ENCODE measurements around the gene IFITM5.
"Not testable (repeated sequence)": the region's sequence is repeated elsewhere in the genome, so short reads cannot be mapped to it uniquely, and the experiment has no call there.

IFITM5 gene

GRCh38 chr11:287821-288477 lies 11.4 kb downstream of the IFITM5 start:
- Histone ChIP-seq H3K9ac (ENCODE audit: low read length) (peak overlapping the region; percentile 43), H3K27me3 (ENCODE audit: control insufficient read depth, insufficient read depth, low read length) (peaks cover 42% of the 10 kb centered on the region), H3K9me3 (ENCODE audit: control insufficient read depth, low read length) (no peaks in the 10 kb centered on the region), H3K36me3 (ENCODE audit: control insufficient read depth, insufficient read depth, low read length) (no peaks in the 10 kb centered on the region), H3K4me3 (ENCODE audit: low read length) (peak overlapping the region; percentile 25), H3K4me1 (ENCODE audit: control insufficient read depth, insufficient read depth, low read length) (peaks cover 12% of the 10 kb centered on the region)

DNA sequence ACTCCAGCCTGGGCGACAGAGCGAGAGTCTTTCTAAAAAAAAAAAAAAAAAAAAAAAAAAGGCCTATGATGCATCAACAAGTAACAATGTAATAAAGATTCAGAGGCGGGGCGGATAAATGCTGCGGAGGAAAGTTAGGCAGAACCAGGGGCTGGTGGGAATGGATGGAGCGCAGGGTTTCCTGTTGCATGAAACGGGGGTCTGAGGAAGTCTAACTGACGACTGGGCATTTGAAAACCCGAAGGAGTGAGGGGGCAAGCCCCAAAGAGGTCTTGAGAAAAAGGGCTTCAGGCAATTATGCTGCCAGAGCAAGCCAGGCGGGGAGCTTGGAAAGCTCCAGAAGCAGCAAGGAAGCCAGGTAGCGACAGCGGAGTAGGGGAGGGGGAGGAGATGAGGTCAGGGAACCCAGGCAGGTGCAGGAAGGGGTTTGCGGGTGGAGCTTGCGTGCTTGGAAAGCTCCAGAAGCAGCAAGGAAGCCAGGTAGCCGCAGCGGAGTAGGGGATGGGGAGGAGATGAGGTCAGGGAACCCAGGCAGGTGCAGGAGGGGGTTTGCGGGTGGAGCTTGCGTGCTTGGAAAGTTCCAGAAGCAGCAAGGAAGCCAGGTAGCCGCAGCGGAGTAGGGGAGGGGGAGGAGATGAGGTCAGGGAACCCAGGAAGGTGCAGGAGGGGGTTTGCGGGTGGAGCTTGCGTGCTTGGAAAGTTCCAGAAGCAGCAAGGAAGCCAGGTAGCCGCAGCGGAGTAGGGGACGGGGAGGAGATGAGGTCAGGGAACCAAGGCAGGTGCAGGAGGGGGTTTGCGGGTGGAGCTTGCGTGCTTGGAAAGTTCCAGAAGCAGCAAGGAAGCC lies 12.1 kb downstream of the IFITM5 start:
- not testable (repeated sequence) for H3K9me3 ChIP-seq (ENCODE audit: control insufficient read depth, low read length); H3K4me3 ChIP-seq (ENCODE audit: low read length); H3K9ac ChIP-seq (ENCODE audit: low read length); H3K36me3 ChIP-seq (ENCODE audit: control insufficient read depth, insufficient read depth, low read length)
- Histone ChIP-seq H3K27me3 (ENCODE audit: control insufficient read depth, insufficient read depth, low read length) (peaks cover 49% of the 10 kb centered on the region), H3K4me1 (ENCODE audit: control insufficient read depth, insufficient read depth, low read length) (peaks cover 12% of the 10 kb centered on the region)

DNA sequence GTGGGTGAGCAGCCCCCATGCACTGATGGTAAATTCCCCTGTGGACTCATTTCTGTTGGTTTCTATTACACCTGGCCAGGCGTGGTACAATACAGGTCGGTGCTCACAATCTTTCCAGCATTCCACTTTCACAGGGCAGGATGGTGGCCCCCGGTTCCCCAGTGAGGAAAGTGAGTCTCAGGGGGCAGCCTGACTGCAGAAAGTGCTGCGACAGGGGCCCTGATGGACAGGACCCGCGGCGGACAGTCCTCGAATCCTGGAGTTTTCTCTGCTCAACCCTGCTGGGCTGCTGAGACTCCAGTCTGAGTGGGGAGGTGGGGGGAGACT lies 13.5 kb downstream of the IFITM5 start:
- Histone ChIP-seq H3K4me3 (ENCODE audit: low read length) (no peak overlapping the region), H3K9ac (ENCODE audit: low read length) (no peak overlapping the region), H3K36me3 (ENCODE audit: control insufficient read depth, insufficient read depth, low read length) (no peaks in the 10 kb centered on the region), H3K9me3 (ENCODE audit: control insufficient read depth, low read length) (no peaks in the 10 kb centered on the region), H3K4me1 (ENCODE audit: control insufficient read depth, insufficient read depth, low read length) (peaks cover 15% of the 10 kb centered on the region), H3K27me3 (ENCODE audit: control insufficient read depth, insufficient read depth, low read length) (peaks cover 63% of the 10 kb centered on the region)

- Histone ChIP-seq H3K36me3 (ENCODE audit: control insufficient read depth, insufficient read depth, low read length) (no peaks in the 10 kb centered on the region), H3K9me3 (ENCODE audit: control insufficient read depth, low read length) (no peaks in the 10 kb centered on the region), H3K4me3 (ENCODE audit: low read length) (no peak overlapping the region), H3K4me1 (ENCODE audit: control insufficient read depth, insufficient read depth, low read length) (peaks cover 21% of the 10 kb centered on the region), H3K9ac (ENCODE audit: low read length) (no peak overlapping the region), H3K27me3 (ENCODE audit: control insufficient read depth, insufficient read depth, low read length) (peaks cover 69% of the 10 kb centered on the region)
Measured at GRCh38 chr11:285021-285893, 14.1 kb downstream of the IFITM5 start.

DNA sequence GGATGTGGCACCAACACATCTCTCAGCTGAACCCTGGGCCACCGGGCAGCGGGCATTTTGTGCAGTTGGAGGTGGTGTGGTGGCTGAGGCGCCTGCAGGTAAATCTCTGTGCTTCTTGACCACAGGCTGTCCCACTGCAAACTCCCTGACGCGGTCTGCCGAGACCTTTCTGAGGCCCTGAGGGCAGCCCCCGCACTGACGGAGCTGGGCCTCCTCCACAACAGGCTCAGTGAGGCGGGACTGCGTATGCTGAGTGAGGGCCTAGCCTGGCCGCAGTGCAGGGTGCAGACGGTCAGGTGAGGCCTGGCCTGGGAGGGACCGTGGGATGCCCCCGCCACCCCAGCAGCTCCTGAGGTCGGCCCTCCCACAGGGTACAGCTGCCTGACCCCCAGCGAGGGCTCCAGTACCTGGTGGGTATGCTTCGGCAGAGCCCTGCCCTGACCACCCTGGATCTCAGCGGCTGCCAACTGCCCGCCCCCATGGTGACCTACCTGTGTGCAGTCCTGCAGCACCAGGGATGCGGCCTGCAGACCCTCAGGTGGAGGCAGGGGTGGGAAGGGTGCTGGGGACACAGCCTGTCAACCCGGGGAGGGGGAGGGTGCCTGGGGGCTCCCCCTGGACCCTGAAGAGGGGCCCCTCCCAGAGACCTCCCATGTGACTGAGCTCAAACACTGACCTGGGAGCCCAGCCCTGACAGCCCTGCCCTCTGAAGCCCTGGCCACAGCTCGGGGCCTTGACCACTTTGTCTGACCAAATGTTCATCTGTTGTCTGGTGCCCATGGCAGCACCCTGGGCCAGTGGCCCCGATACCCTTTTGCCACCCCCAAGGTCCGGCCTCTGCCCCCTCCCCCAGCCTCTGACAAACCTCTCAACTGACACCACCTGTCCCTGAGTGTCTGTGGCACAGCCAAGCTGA lies 15.0 kb downstream of the IFITM5 start:
- H3K4me3 ChIP-seq (ENCODE audit: low read length): no peak overlapping the region
- H3K9me3 ChIP-seq (ENCODE audit: control insufficient read depth, low read length): no peaks in the 10 kb centered on the region
- H3K4me1 ChIP-seq (ENCODE audit: control insufficient read depth, insufficient read depth, low read length): peaks cover 23% of the 10 kb centered on the region
- no peaks in the 10 kb centered on the region for H3K36me3 ChIP-seq (ENCODE audit: control insufficient read depth, insufficient read depth, low read length)
- peaks cover 78% of the 10 kb centered on the region for H3K27me3 ChIP-seq (ENCODE audit: control insufficient read depth, insufficient read depth, low read length)
- no peak overlapping the region for H3K9ac ChIP-seq (ENCODE audit: low read length)

DNA sequence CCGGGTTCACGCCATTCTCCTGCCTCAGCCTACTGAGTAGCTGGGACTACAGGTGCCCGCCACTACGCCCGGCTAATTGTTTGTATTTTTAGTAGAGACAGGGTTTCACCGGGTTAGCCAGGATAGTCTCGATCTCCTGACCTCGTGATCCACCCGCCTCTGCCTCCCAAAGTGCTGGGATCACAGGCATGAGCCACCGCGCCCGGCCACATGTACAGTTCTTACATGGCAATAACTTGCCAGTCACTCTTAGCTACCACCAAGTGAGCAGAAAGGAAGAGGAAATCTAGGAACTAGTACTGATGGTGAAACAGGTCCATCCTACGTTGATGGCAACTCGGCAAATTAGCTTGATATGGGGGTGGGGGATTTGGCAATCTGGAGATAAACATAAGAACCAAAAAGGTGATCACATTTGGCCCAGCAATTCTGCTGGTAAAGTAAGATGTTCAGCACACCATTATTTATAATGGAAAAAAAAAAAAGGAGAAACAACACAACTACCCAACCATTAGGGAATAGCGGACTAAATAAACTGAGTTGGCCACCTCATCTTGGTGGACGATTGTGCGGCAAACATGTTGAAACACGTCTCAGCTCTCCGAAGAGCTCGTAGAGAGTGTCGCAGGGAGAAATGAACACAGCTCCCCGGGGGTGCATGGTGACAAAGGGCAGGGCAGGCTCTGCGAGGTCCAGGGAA lies 15.8 kb downstream of the IFITM5 start:
- H3K9ac ChIP-seq (ENCODE audit: low read length): no peak overlapping the region
- H3K36me3 ChIP-seq (ENCODE audit: control insufficient read depth, insufficient read depth, low read length): no peaks in the 10 kb centered on the region
- H3K4me3 ChIP-seq (ENCODE audit: low read length): no peak overlapping the region
- H3K27me3 ChIP-seq (ENCODE audit: control insufficient read depth, insufficient read depth, low read length): peaks cover 85% of the 10 kb centered on the region
- peaks cover 22% of the 10 kb centered on the region for H3K4me1 ChIP-seq (ENCODE audit: control insufficient read depth, insufficient read depth, low read length)
- no peaks in the 10 kb centered on the region for H3K9me3 ChIP-seq (ENCODE audit: control insufficient read depth, low read length)

- H3K4me3 ChIP-seq (ENCODE audit: low read length): no peak overlapping the region
- H3K36me3 ChIP-seq (ENCODE audit: control insufficient read depth, insufficient read depth, low read length): no peaks in the 10 kb centered on the region
- H3K4me1 ChIP-seq (ENCODE audit: control insufficient read depth, insufficient read depth, low read length): peaks cover 15% of the 10 kb centered on the region
- H3K9ac ChIP-seq (ENCODE audit: low read length): no peak overlapping the region
- H3K27me3 ChIP-seq (ENCODE audit: control insufficient read depth, insufficient read depth, low read length): peaks cover 85% of the 10 kb centered on the region
- H3K9me3 ChIP-seq (ENCODE audit: control insufficient read depth, low read length): no peaks in the 10 kb centered on the region
Measured at GRCh38 chr11:282630-283360, 16.5 kb downstream of the IFITM5 start.

- Histone ChIP-seq H3K36me3 (ENCODE audit: control insufficient read depth, insufficient read depth, low read length) (no peaks in the 10 kb centered on the region), H3K4me3 (ENCODE audit: low read length) (no peak overlapping the region), H3K9me3 (ENCODE audit: control insufficient read depth, low read length) (no peaks in the 10 kb centered on the region), H3K9ac (ENCODE audit: low read length) (no peak overlapping the region), H3K4me1 (ENCODE audit: control insufficient read depth, insufficient read depth, low read length) (peaks cover 15% of the 10 kb centered on the region), H3K27me3 (ENCODE audit: control insufficient read depth, insufficient read depth, low read length) (peaks cover 81% of the 10 kb centered on the region)
Measured at GRCh38 chr11:282171-282570, 17.2 kb downstream of the IFITM5 start.

DNA sequence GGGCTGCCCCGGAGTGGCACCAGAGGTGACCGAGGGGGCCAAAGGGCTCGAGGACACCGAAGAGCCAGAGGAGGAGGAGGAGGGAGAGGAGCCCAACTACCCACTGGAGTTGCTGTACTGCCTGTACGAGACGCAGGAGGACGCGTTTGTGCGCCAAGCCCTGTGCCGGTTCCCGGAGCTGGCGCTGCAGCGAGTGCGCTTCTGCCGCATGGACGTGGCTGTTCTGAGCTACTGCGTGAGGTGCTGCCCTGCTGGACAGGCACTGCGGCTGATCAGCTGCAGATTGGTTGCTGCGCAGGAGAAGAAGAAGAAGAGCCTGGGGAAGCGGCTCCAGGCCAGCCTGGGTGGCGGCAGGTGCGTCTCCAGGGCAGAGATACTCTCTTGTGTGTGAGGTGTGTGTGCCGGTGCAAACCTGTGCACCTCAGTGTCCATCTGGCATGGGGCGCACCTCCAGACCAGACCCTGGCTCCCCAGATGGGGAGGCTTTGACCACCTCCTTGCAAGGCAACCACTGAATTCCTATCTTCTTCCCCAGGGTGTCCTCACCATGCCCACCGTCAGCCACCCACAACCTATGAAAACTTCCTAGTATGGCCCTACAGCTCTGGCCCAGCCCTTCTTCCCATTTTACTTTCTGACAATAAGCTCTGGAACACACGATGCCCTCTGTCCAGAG lies 17.7 kb downstream of the IFITM5 start:
- no peaks in the 10 kb centered on the region for H3K9me3 ChIP-seq (ENCODE audit: control insufficient read depth, low read length)
- H3K36me3 ChIP-seq (ENCODE audit: control insufficient read depth, insufficient read depth, low read length): no peaks in the 10 kb centered on the region
- peaks cover 15% of the 10 kb centered on the region for H3K4me1 ChIP-seq (ENCODE audit: control insufficient read depth, insufficient read depth, low read length)
- H3K9ac ChIP-seq (ENCODE audit: low read length): no peak overlapping the region
- peaks cover 79% of the 10 kb centered on the region for H3K27me3 ChIP-seq (ENCODE audit: control insufficient read depth, insufficient read depth, low read length)
- no peak overlapping the region for H3K4me3 ChIP-seq (ENCODE audit: low read length)

DNA sequence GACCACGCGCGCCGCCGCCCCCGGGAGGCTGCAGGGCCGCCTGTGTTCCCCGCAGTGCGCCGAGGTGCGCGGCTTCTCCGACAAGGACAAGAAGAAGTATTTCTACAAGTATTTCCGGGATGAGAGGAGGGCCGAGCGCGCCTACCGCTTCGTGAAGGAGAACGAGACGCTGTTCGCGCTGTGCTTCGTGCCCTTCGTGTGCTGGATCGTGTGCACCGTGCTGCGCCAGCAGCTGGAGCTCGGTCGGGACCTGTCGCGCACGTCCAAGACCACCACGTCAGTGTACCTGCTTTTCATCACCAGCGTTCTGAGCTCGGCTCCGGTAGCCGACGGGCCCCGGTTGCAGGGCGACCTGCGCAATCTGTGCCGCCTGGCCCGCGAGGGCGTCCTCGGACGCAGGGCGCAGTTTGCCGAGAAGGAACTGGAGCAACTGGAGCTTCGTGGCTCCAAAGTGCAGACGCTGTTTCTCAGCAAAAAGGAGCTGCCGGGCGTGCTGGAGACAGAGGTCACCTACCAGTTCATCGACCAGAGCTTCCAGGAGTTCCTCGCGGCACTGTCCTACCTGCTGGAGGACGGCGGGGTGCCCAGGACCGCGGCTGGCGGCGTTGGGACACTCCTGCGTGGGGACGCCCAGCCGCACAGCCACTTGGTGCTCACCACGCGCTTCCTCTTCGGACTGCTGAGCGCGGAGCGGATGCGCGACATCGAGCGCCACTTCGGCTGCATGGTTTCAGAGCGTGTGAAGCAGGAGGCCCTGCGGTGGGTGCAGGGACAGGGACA lies 18.4 kb downstream of the IFITM5 start:
- Histone ChIP-seq H3K27me3 (ENCODE audit: control insufficient read depth, insufficient read depth, low read length) (peaks cover 73% of the 10 kb centered on the region), H3K36me3 (ENCODE audit: control insufficient read depth, insufficient read depth, low read length) (no peaks in the 10 kb centered on the region), H3K4me1 (ENCODE audit: control insufficient read depth, insufficient read depth, low read length) (peaks cover 15% of the 10 kb centered on the region), H3K4me3 (ENCODE audit: low read length) (no peak overlapping the region), H3K9ac (ENCODE audit: low read length) (no peak overlapping the region), H3K9me3 (ENCODE audit: control insufficient read depth, low read length) (no peaks in the 10 kb centered on the region)
